Fibroblast of skin of right quadriceps (primary cell): ENCODE data around the gene NCR2.

ENCODE experiments used
- DNase-seq: peaks from one replicate; pipeline ENCODE4 v3.0.0-alpha.2; 2013

NCR2 gene

DNA sequence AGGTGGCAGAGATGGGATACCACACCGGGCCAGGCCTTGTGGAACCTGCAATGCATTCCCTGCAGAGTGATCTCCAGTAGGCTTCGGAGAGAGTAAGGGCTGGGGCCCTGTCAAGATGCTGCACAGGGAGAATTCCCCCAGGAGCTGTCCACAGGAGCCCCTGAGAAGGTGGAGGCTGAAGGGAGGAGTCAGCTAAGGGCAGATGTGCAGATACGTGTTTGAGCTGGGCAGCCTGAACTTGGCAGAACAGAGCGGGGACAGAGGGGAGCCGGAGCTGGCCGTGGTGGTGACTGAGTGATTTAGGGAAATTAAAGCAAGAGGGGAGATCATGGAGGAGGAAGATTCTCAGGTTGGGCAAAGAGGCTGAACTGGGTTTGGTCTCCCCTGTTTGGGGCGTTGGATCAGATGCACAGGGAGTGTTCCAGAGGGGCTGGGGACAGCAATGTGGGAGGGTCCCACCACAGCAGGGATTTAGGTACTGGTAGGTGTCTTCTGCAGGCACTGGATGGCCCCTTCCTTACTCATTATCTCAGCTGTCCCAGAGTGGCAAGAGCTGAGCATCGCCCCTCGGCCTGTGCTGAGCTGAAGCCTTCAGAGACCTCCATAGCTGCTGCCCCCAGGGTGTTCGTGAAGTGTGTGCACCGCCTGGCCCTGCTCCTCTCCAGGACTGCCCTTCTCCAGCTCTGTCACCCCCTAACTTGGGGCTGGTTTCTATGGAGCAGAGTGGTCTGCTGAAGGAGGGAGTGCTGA is 3.8 kb upstream of the NCR2 start:
- no peak for DNase-seq

DNA sequence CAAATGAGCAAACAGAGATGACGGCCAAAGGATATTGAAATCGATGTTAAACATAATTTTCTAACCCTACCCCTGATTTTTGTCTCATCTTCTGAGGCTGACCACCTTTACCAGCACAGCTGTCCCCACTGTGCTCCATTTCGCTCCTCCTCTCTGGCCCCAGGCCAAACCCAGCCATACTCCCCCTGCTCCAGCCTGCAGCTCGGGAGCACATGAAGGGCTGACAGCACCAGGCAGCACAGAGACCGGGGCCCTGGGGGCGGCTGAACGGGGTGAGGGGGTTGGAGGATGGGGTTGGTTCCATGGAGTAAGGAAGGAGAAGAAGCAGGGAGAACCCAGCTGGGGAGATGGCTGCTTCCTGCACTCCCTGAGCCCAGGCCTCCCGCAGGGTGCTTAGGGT is 3.2 kb upstream of the NCR2 start:
- no peak for DNase-seq

DNA sequence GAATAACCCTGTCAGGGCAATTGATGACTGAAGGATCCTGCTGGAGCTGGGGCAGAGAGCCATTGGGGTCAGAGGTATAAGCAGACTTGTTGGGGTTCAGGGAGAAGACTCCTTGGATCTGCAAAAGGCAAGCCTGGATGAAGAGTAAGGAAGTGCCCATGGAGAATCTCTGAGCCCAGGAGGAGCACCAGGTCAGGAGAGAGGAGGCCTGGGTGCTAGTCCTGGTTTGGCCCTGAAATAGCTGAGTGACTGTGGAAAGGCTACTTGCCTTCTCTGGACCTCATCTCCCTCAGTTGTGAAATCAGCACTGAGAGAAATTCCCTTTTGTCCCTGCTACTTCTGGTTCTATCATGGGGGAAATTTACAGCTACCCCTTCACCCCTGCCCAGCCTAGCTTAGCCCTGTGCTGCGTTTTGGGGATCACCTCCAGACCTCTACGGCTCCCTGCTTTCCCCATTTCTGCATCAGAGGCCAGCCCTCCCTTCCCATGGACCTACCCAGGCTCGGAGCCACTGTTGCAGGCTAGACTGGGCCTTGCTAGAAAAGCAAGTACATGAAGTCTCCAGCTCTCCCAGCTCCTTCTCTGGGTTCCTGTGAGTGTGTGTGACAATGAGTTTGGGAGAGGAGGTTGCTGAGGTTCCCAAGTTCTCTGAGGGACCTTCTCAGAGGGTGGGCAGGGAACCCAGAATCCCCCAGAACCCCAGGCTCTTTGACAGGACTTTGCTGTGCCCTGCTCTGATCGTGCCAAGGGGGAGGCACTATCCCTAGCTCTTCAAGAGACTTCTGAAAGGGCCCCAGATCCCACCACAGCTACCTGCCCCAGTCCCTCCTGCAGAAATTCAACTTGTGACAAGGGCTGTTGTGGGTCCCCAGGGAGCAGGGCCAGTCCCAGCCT is 2.3 kb upstream of the NCR2 start:
- no peak for DNase-seq

DNA sequence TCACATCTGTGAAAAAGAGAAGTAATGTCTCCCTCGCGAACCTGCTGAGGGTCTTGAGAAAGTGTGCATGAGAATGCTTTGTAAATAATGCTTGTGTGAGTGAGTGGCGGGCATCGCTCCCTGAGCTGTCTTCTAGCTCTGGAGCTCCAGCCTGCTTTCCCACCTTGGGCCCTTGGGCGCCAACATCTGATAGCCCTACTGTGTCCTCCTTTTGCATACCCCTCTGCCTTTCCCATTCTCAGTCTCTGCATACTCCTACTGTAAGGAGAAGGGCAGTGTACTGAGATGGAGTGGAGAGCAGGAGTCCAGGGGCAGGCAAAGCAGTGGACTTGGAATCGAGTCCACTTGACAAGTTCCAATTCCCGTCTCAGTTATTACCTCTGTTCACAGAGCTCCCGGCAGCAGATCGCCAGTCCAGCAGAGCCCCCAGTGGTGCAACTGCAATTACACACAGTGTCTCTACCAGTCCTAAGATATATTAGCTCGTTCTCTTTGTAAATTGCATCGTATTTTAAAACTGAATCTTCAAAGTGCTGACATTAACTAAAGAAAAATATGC is 847 bp upstream of the NCR2 start:
- DNase-seq = no peak

DNA sequence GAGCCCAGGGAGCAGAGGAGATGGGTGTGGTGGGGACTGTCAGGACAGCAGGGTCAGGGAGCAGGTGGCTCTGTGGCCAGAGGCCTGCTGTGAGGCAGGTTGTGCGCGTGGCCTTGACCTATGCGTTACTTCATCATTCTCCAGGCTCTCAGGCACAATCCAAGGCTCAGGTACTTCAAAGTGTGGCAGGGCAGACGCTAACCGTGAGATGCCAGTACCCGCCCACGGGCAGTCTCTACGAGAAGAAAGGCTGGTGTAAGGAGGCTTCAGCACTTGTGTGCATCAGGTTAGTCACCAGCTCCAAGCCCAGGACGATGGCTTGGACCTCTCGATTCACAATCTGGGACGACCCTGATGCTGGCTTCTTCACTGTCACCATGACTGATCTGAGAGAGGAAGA is 535 bp downstream of the NCR2 start:
- DNase-seq = no peak

DNA sequence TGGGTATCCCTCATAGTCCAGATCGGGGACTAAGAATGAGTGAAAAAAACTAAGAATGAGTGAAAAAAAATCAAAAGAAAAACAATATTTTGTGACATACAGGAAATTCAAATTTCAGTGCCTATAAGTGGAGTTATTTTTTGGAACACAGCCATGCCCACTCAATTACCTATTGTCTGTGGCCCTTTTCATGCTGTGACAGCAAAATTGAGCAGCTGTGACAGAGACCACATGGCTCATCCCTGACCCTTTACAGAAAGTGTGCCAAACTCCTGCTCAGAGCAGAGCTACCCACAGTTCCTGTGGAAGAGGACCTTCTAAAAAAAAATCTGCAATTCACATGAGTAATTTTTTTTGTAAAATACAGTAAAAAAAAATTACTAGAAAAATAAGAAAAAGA is 1.4 kb downstream of the NCR2 start:
- no peak for DNase-seq

DNA sequence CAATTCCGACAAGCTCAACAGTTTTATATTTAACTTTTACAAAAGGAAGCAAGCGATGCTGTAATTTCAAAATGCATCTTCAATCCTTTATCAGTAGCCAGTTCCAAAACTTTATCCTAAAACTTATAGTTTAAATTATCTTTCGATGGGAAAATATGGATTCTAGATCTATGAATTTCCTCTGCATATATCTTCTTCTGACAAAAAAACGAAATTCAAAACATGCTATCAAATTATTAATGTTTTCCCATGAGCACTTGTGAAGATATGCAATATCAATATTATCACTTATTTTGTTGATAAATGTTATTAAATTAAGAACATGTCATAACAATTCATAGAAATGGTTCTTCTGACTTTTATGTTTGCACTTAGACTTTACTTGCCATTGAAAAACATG is 2.3 kb downstream of the NCR2 start:
- no peak for DNase-seq

DNA sequence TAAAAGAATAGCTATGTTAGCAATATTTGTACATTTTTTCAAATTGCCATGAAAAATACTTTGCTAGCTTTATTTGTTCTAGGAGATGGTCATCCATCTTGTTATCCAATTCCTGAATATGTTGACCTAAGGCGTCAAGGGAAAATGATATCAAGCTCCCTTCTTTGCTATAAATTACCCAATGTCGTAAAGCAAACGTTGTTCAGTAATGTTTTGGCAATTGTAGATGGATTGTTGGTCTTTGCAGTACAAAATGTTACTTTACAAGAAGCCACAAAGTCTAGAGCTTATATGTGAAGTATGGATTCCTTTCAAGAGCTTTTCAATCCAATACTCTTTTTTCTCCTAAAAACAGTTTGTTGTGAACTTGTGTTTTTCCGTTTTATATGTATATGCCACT is 3.3 kb downstream of the NCR2 start:
- DNase-seq = no peak

DNA sequence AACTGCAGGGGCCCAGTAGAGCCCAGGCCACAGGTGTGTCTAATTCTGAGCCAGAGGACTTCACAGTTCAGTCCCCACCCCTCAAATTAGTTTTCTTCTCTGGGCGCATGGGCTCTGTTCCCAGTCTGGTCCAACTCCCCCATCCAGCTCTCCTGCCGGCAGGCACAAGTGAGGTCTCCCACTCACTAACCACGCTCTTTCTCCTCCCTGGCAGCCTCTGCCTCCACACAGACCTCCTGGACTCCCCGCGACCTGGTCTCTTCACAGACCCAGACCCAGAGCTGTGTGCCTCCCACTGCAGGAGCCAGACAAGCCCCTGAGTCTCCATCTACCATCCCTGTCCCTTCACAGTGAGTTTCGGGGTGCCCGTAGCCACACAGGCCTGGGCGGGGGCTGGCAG is 6.2 kb downstream of the NCR2 start:
- DNase-seq = no peak

DNA sequence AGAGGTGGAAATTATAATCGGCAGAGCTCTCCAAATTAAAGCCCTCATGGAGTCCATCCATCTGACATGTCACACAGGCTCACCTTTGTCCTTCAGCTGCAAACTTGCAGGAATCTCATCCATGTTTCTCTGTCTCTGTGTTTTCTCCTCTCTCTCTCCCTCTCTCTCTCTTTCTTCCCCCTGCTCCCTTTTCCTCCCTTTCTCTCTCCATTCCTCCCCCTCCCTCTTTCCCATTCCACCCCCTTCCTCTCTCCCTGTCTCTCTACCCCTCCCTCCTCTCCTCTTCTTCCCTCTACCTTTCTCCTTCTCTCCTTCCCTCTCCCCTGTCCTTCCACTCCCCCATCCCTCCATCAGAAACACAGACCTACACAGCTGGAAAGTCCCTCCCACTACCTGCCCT is 6.8 kb downstream of the NCR2 start:
- DNase-seq = no peak

DNA sequence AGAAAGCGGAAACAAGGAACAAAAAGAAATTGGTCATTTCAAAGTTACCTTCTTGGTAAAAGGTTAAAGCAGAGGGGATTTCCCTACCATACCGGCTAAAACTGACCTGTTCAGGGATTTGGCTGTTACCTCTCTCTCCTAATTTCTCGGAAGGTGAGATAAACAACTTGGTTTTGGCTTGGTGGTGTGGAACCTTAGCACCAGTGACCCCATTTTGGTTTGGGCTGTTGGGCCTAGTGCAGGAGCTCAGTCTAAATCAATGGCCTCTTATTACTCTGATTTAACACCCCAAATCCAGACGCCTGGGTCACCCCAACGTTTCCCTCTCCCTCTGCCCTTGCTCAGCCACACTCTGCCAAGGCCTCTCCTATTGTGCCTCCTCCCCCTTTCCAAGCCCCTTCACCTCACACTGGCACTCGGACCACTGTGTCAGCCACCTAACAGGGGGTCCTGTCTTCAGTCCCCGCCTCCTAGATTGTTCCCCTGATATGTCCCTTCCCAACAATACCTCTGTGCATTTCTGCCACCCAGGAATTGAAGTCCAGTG is 8.3 kb downstream of the NCR2 start:
- DNase-seq = no peak

DNA sequence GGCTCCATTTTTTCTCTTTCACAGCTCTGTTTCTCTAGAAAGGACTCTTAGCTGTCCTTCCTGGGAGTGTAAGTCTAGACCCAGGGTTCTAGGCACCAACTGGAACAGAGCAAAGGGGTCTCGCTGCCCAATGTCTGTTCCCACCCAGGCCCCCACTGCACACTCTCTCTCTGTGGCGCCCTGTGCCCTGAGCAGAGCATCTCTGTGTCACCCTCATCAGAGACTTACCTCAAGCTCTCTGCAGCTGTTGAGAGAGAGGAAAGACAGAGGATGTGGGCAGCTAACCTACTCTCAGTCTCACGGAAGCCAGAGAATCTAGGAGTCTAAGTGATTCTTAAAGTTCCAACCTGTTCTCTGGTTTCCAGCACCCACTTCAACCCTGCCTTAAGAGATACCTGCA is 9.5 kb downstream of the NCR2 start:
- DNase-seq = no peak

DNA sequence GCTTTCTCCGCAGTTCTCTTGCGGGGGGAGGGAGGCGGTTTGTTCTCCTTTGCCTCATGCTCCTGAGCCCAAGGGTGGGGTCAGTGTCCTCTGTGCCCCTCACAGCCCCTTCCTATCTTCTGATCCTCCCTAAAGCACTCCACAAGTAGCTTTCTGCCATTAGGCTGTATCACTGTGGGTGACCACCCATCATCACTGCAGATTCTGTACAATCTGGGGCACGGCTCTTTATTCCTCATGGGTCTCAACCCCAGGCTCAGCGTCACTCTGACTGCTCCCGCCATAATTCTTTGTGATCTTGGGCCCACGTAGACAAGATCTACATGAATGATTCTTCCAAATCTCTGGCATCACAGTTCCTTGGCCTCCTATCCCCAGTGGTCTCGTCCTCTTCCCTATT is 10.5 kb downstream of the NCR2 start:
- no peak for DNase-seq

DNA sequence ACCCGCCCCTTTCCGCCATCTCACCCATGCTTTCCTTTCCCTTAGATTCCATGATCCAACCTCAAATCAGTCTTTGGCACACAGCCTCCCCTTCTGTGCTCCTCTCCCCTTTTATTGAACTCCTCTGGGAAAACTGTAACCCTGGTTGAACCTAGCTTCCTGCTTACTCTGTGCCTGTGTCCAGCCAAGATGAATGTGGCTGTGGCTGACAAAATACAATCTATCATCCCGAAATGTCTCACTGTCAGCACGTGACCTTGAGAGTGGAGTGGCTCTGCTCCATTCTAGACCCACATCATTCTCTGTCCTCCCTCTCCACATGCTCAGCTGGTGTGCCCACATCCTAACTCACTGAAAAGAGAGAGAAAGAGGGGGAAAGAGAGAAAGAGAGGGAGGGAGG is 11.0 kb downstream of the NCR2 start:
- DNase-seq = no peak

DNA sequence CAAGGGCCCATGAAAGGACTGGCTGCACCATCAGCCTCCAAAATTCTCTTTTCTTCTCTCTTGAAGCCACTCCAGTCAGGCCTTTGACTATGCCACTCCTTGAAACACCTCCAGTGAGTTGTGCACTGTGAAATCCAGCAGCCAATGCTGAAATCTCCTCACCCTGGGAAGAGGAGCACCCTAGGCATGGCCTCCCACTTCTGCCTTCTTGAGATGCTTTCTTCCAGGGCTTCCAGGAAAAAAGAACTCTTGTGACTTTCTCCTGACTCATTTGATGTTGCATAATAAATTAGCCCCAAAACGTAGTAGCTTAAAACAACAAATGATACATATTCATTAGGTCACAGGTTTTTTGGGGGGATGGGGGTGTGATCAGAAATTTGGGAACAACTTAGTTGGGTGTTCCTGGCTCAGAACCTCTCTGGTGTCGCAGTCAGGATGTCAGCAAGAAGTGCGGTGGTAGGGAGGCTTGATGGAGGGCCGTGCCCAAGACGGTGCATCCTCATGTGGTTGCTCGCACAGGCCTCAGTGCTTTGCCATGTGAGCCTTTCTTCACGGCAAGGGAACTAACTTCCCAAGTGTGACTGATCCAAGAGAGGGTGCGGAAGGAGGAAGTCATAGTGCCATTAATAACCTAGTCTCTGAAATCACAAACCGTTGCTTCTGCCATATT is 12.1 kb downstream of the NCR2 start:
- DNase-seq = no peak

DNA sequence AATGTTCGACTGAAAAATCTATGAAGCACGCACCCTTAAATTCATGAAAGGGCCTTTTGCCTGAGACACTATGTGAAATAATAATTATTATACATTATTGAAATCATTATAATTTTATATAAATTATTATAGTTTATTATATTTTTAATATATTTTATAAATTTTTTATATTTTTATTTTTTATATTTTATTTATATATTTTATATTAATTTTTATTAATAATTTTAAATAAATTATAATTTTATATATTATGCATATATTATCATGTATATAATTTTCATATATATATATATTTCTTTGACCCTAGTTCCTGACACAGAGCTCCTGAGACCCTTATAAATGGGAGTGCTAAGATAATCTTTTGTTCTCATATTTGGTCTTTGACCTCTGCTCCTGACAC is 13.5 kb downstream of the NCR2 start:
- no peak for DNase-seq

DNA sequence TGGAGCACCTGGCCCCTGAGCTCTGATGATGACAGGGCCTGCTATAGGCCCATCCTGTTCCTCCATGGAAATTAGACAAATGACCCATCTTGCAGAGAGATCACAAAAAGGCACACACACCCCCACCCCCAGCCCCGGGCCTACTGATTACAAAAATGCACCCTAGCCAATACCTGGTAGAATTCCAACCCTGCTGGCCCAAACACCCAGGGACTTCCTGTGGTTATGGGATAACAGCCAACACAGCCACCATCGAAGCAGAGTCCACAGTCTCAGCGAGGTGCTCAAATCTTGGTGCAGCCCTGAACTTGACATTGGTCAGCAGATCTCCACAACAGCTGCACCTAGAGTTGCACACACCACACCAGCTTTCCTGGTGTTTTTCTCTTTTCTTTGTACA is 17.0 kb downstream of the NCR2 start:
- DNase-seq = no peak

DNA sequence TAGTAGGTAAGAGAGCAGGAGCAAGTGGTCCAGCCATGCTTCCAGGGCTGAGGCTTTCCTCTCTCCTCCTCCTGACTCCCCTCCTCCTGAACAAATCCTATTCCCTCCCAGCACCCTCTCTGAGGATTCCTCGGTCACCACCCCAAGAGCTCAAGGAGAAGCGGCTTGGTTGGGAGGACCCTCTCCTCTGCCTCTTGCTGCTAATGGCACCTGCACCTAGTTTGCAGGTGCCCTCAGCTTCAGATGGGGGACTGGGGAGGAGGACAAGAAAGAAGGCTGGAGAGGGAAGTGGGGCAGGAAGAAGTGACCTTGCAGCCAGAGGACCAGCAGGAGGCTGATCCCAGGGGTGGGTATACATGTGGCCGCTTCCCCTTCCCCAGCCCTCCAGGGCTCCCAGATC is 17.5 kb downstream of the NCR2 start:
- no peak for DNase-seq

DNA sequence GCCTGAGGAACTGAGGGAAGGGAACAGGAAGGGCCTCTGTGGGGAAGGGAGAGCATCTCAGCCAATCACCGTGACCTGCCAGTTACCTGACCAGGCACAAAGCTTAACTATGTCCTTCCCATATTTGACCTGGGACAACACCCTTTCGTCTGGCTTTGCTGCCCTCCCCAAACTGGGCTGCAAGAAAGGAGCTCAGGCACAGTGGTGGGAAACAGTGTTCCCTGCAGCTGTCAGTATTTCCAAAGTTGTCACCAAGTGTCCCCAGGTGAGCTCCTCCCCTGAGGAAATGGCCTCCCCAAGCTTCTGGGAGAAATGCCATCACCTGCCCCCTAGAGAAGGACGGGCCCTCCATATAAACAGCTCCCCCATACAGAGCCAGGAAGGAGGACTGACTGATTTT is 17.9 kb downstream of the NCR2 start:
- DNase-seq = no peak

DNA sequence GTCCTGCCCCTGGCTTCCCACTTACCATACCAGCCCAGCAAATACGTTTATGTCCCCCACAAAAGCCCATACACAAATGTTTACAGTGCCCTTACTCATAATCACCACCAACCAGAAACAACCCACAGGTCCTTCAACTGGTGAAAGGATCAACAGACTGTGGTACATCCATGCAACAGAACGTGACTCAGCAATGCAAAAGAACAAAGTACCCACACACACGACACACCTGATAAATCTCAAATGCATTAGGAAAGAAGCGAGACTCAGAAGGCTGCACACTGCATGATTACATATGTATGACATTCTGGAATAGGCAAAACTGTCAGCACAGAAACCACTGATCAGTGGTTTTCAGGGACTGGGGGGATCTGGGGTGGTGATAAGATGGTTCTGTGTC is 20.5 kb downstream of the NCR2 start:
- no peak for DNase-seq

DNA sequence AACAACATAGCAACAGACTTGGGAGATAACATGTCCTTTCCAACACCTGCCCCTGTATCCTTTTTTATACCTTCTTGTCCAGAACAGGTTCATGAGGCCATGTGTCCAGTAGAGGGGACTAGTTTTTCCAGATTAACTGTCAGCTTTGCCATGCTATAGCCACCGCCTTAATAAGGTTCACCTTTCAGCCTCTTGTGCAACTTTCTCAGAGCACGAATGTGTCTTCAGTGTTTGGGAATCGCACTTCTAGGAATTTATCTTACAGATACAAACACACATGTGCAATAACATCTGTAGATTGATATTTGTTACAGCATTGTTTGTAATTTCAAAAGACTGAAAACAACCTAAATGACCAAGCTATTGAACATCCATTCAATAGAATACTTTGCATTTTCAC is 21.4 kb downstream of the NCR2 start:
- no peak for DNase-seq

DNA sequence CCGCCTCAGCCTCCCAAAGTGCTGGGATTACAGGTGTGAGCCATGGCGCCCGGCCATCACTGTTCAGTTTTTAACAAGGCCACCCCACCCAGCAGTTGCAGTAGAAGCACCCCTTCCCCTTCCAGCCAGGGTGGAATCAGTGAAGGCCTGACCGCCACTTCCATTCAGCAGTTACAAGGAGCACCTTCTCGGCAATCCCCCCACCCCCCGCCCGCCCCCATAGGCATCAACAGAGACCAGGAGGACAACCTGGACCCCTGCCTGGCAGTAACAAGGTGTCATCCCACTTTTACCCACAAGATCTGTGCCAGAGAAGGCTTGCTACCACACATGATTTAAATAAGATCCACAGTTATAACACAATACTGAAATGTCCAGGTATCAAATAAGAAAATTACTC is 23.1 kb downstream of the NCR2 start:
- DNase-seq = no peak

DNA sequence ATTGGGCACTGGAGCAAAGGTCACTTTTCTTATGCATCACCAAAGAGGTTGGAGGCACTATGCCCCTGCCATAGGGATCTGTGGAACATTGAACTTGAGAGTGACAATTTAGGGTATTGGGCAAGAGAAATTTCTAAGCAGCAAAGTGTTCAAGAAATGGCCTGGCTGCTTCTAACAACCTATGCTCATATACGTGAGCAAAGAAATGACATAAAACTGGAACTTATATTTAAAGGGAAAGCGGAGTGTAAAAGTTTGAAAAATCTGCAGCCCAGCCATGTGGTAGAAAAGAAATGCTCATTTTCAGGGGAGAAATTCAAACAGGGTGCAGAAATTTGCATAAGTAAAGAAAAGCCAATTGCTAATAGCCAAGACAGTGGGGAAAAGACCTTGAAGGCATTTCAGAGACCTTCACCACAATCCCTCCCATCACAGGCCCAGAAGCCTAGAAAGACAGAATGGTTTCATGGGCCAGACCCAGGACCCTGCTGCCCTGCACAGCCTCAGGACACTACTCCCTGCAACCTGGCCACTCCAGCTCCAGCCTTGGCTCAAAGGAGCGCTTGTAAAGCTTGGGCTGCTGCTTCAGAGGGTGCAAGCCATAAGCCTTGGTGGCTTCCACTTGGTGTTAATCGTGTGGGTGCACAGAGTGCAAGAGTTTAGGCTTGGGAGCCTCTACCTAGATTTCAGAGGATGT is 24.4 kb downstream of the NCR2 start:
- DNase-seq = no peak
